K562 (cell line): Measurements from ENCODE around the gene MAMDC4. TPM values are rescaled to one million over a fixed set of nuclear protein-coding genes. Genes with fewer than 3 reads are reported as not detected.

Experiments
- ATAC-seq: fragments of 200-7000 bp; cut with Tn5 transposase; 3 replicates; pipeline ENCODE4 v1.9.1; 2020; ENCODE audit warnings: moderate library complexity
- BruUV-seq: library from RNA; stranded (reverse); fragments of 400-500 nt; replicated peaks from 2 replicates; lab custom pipeline; 2021; lab: Mats Ljungman, UMichigan
- CTCF ChIA-PET: fragments of 300-600 bp; formaldehyde crosslinking; extraction: SDS; loops from one replicate; lab custom pipeline; 2021; ENCODE audit warnings: low intra/inter-chr PET ratio; lab: Yijun Ruan, JAX
- POLR2A ChIA-PET: fragments of 300-600, 350-650 bp; sonication (Branson Sonifier 250); formaldehyde crosslinking; extraction: SDS; loops from one replicate; lab custom pipeline; 2021; ENCODE audit warnings: antibody characterized with exemption, inconsistent platforms; lab: Yijun Ruan, JAX
- DNase-seq, 4 experiments: peaks; one replicate each; pipeline versions ENCODE4 v3.0.0 to v3.0.0-alpha.2; 2011 to 2018; ENCODE audit warnings: low spot score in 3 of 4, mixed read lengths in 3 of 4; ENCODE audit errors: extremely low read depth in 1 of 4
- FAIRE-seq: peaks from 2 replicates; lab custom pipeline; 2011; peaks lifted over from hg19 to GRCh38; lab: Jason Lieb, UNC
- H2AFZ ChIP-seq: 2 replicates; pipeline ENCODE4 v1.6.0; 2011; ENCODE audit warnings: low read depth, low read length, control low read depth, inconsistent platforms
- H3K27ac ChIP-seq: fragments of 200-600 bp; 3 replicates; pipeline ENCODE4 v1.8.0; 2011; ENCODE audit warnings: low read depth, mild to moderate bottlenecking, control low read depth, inconsistent platforms, low read length, moderate library complexity, mixed read lengths; ENCODE audit errors: extremely low read depth
- H3K27me3 ChIP-seq, 2 experiments: fragments of 300-600 bp in 1 of 2; 2 replicates in 1 of 2; 3 replicates in 1 of 2; pipeline versions ENCODE4 v1.6.0 to v1.8.0; 2011; ENCODE audit warnings: inconsistent platforms in 2 of 2, low read length in 2 of 2, mild to moderate bottlenecking in 1 of 2, mixed read lengths in 1 of 2, moderate library complexity in 1 of 2; ENCODE audit not compliant: control insufficient read depth in 2 of 2, insufficient read depth in 2 of 2
- H3K36me3 ChIP-seq: fragments of 300-600 bp; 3 replicates; pipeline ENCODE4 v1.8.0; 2011; ENCODE audit warnings: mild to moderate bottlenecking, low read length, inconsistent platforms; ENCODE audit not compliant: control insufficient read depth, insufficient read depth
- H3K4me1 ChIP-seq, 2 experiments: fragments of 200-600 bp in 1 of 2; replicated peaks in 1 of 2; 2 replicates in 1 of 2; 3 replicates in 1 of 2; pipeline versions ENCODE4 v1.5.1 to v1.8.0; 2011; ENCODE audit warnings: inconsistent platforms in 2 of 2, low read length in 2 of 2, mild to moderate bottlenecking in 1 of 2, mixed read lengths in 1 of 2, moderate library complexity in 1 of 2; ENCODE audit not compliant: control insufficient read depth in 2 of 2, insufficient read depth in 2 of 2
- H3K4me2 ChIP-seq: 2 replicates; pipeline ENCODE4 v1.6.1; 2011; ENCODE audit warnings: low read length, control low read depth, inconsistent platforms, mixed read lengths; ENCODE audit not compliant: insufficient read depth
- H3K4me3 ChIP-seq: fragments of 200-600 bp; sonication (generic), shearing (Covaris generic); 2 replicates; pipeline ENCODE4 v1.5.1; 2016; ENCODE audit warnings: control low read depth, inconsistent platforms
- H3K79me2 ChIP-seq: fragments of 200-600 bp; 3 replicates; pipeline ENCODE4 v1.8.0; 2011; ENCODE audit warnings: low read length, inconsistent platforms; ENCODE audit not compliant: control insufficient read depth, insufficient read depth
- H3K9ac ChIP-seq, 2 experiments: 2 replicates each; pipeline versions ENCODE4 v1.6.0 to v1.6.1; 2011; ENCODE audit warnings: low read depth in 2 of 2, low read length in 2 of 2, control low read depth in 1 of 2, inconsistent platforms in 1 of 2, mild to moderate bottlenecking in 1 of 2, mixed read lengths in 1 of 2; ENCODE audit not compliant: insufficient read depth in 1 of 2
- H3K9me1 ChIP-seq: one replicate; pipeline ENCODE4 v1.6.0; 2011; ENCODE audit warnings: inconsistent platforms, mild to moderate bottlenecking, low read length, moderate library complexity; ENCODE audit not compliant: control insufficient read depth, insufficient read depth
- H3K9me3 ChIP-seq: replicated peaks from 2 replicates; pipeline ENCODE4 v1.5.1; 2011; ENCODE audit warnings: low read depth, low read length, inconsistent platforms; ENCODE audit not compliant: control insufficient read depth, insufficient read depth
- H4K20me1 ChIP-seq: replicated peaks from 2 replicates; pipeline ENCODE4 v1.6.1; 2011; ENCODE audit warnings: low read length, inconsistent platforms, mixed read lengths; ENCODE audit not compliant: control insufficient read depth, insufficient read depth
- JUND ChIP-seq, 2 experiments: IDR thresholded peaks; 2 replicates in 1 of 2; 3 replicates in 1 of 2; pipeline ENCODE4 v1.6.1; 2011; ENCODE audit warnings: borderline replicate concordance in 2 of 2, low read depth in 2 of 2, low read length in 2 of 2, improper control_type of control experiment in 1 of 2, missing biosample characterization in 1 of 2, missing genetic modification characterization in 1 of 2, missing genetic modification reagents in 1 of 2
- L3MBTL2 ChIP-seq: fragments of 450-650 bp; IDR thresholded peaks from 2 replicates; pipeline ENCODE4 v1.6.1; 2016; ENCODE audit warnings: mild to moderate bottlenecking, moderate library complexity
- WGBS: fragments of 100-300 bp; shearing (Covaris generic); methylation state at CpG from one replicate; pipeline ENCODE4 v1.1.6; 2016; ENCODE audit warnings: low coverage, mixed read lengths; ENCODE audit not compliant: insufficient coverage; ENCODE audit errors: missing lambda C conversion rate; 5-methylcytosine and 5-hydroxymethylcytosine counted together
- in situ Hi-C: fragments of 300-500 bp; cut with MboI; formaldehyde crosslinking; loops from 4 replicates; pipeline ENCODE4 v1.15.0; 2018; ENCODE audit warnings: inconsistent platforms, mixed read lengths
- intact Hi-C: fragments of 100-400 bp; cut with micrococcal nuclease; formaldehyde crosslinking; loops from 2 replicates; pipeline ENCODE4 v1.14.2; 2022
- polyA plus RNA-seq, 8 experiments: library from polyadenylated mRNA; depleted of rRNA in 4 of 8; stranded (reverse) in 5 of 8; unstranded in 3 of 8; fragments of >200 nt; fragmentation: Nextera tagmentation in 2 of 8; fragmentation: Illumina TruSeq in 1 of 8; extraction: Ambion mirVana in 2 of 8; extraction: Trizol in 1 of 8; gene quantifications; 2 replicates each; pipeline versions ENCODE4 v1.2.1 to v1.2.3, GENCODE V29; 2011 to 2014; ENCODE audit warnings: inconsistent platforms in 1 of 8, missing spikeins in 1 of 8
- total RNA-seq, 7 experiments: library from RNA; depleted of rRNA in 6 of 7; stranded (reverse); fragments of >200 nt in 6 of 7; fragmentation: Illumina TruSeq in 2 of 7; extraction: Trizol in 2 of 7; gene quantifications; 2 replicates each; pipeline versions ENCODE4 v1.2.1 to v1.2.3, GENCODE V29; 2011 to 2021; ENCODE audit warnings: low replicate concordance in 1 of 7
- TF ChIP-seq, protein P1 (sequence below), 2 experiments: fragments of 450-650 bp; formaldehyde crosslinking in 1 of 2; IDR thresholded peaks; 2 replicates each; pipeline versions ENCODE4 v1.4.0 to v1.6.1; 2014 to 2020; ENCODE audit warnings: mild to moderate bottlenecking in 2 of 2, borderline replicate concordance in 1 of 2, low read depth in 1 of 2
- TF ChIP-seq, protein P2 (sequence below): fragments of 200-800 bp; sonication (Bioruptor generic); IDR thresholded peaks from 2 replicates; pipeline ENCODE4 v1.6.1; 2017; ENCODE audit warnings: missing genetic modification characterization, missing compliant biosample characterization
- TF ChIP-seq, protein P3 (sequence below), 2 experiments: fragments of 450-650 bp; conservative IDR thresholded peaks; 2 replicates each; pipeline ENCODE4 v1.6.1; 2017; ENCODE audit warnings: mild to moderate bottlenecking in 2 of 2, moderate library complexity in 2 of 2

The MAMDC4 gene
- total and polyA plus RNA-seq, 9 of the 15 experiments (the other 6 are each of a cell fraction or from before 2014, with no cell fraction given), result 0.03 to 10.8 (median 1.5) TPM

DNA sequence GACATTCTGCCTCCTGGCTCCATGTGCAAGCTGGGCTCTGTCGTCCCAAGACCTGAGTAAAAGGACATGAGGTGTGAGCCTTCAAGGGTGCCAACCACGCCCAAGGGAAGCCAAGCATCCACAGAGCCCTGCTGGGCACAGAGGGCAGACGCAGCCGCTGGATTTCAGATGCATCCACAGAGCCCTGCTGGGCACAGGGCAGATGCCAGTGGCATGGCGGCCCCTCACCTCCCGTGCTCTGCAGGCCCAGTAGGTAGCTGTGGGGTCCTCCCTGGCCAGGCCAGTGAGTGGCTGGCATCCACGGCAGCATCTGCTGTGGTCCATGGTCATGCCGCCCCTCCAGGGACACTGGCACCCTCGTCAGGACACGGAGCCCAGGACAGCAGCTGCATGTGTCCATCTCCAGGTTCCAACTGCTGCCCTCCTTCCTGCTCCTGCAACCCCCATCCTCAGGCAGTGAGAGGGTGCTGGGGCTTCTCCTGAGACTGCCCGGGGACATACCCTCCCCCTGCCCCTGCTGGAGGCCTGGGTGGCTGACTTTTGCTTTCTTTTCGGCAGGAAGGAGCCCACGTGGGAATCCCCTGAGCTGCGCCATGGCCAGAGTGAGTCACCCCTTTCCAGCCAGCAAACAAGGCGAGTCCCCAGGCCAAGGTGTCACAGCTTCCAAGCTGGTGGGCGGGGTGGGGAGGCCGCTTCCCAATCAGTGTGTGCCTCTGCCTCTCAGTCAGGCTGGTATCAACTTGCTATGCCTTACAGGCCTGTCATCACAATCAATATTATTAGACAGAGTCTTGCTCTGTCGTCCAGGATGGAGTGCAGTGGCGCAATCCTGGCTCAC lies 30.2 kb downstream of the MAMDC4 start:
- Histone ChIP-seq H3K27me3 (no peaks in the 10 kb centered on the region), H3K4me2 (peak overlapping the region; percentile 56), H2AFZ (peak overlapping the region; percentile 66; the same call in 1 of the 2 replicates), H3K36me3 (peaks cover 6% of the 10 kb centered on the region; the same call in 1 of the 3 replicates), H3K9ac (peak overlapping the region; percentile 11 to 83; a peak in 2 of 4 replicates), H3K4me1 (peaks cover 21 to 53% of the 10 kb centered on the region in 2 experiments), H3K9me3 (no peaks in the 10 kb centered on the region), H3K4me3 (no peak overlapping the region), H3K27ac (peak overlapping the region; percentile 53; the same call in 1 of the 3 replicates), H3K79me2 (peaks cover 23% of the 10 kb centered on the region), H3K9me1 (peaks cover 2% of the 10 kb centered on the region), H4K20me1 (no peaks in the 10 kb centered on the region)
- CTCF ChIA-PET, result no interaction called here
- ATAC-seq (peak; percentile 37), FAIRE-seq (peak; percentile 91), DNase-seq (peak; percentile 58 to 87 (median 67))
- in situ Hi-C loops (no loop called here), intact Hi-C loops (no loop called here)
- POLR2A ChIA-PET, result interaction anchor here (0.6 to 2.2 kb wide), 12 partner anchors 10 to 155 kb away, joined by 3 to 15 read pairs (median 4); partner anchors contain the start of gene EDF1
- WGBS, result 26% methylated on average over 19 of the region's 19 CpGs
- no TSS peak for BruUV-seq
- TF ChIP-seq, protein P1, sequence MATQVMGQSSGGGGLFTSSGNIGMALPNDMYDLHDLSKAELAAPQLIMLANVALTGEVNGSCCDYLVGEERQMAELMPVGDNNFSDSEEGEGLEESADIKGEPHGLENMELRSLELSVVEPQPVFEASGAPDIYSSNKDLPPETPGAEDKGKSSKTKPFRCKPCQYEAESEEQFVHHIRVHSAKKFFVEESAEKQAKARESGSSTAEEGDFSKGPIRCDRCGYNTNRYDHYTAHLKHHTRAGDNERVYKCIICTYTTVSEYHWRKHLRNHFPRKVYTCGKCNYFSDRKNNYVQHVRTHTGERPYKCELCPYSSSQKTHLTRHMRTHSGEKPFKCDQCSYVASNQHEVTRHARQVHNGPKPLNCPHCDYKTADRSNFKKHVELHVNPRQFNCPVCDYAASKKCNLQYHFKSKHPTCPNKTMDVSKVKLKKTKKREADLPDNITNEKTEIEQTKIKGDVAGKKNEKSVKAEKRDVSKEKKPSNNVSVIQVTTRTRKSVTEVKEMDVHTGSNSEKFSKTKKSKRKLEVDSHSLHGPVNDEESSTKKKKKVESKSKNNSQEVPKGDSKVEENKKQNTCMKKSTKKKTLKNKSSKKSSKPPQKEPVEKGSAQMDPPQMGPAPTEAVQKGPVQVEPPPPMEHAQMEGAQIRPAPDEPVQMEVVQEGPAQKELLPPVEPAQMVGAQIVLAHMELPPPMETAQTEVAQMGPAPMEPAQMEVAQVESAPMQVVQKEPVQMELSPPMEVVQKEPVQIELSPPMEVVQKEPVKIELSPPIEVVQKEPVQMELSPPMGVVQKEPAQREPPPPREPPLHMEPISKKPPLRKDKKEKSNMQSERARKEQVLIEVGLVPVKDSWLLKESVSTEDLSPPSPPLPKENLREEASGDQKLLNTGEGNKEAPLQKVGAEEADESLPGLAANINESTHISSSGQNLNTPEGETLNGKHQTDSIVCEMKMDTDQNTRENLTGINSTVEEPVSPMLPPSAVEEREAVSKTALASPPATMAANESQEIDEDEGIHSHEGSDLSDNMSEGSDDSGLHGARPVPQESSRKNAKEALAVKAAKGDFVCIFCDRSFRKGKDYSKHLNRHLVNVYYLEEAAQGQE (IDR thresholded peaks at IDR 0.05; ENCODE audit: borderline replicate concordance), result peak; percentile 55
- TF ChIP-seq, protein P1 (CRISPR knock-in tag; IDR thresholded peaks at IDR 0.05; ENCODE audit: low read depth), result no peak
- TF ChIP-seq L3MBTL2, result peak; percentile 34; the same call in 1 of the 2 replicates
- TF ChIP-seq, protein P2, sequence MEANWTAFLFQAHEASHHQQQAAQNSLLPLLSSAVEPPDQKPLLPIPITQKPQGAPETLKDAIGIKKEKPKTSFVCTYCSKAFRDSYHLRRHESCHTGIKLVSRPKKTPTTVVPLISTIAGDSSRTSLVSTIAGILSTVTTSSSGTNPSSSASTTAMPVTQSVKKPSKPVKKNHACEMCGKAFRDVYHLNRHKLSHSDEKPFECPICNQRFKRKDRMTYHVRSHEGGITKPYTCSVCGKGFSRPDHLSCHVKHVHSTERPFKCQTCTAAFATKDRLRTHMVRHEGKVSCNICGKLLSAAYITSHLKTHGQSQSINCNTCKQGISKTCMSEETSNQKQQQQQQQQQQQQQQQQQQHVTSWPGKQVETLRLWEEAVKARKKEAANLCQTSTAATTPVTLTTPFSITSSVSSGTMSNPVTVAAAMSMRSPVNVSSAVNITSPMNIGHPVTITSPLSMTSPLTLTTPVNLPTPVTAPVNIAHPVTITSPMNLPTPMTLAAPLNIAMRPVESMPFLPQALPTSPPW (CRISPR knock-in tag), result peak; percentile 35; the same call in 1 of the 2 replicates
- TF ChIP-seq, protein P3, sequence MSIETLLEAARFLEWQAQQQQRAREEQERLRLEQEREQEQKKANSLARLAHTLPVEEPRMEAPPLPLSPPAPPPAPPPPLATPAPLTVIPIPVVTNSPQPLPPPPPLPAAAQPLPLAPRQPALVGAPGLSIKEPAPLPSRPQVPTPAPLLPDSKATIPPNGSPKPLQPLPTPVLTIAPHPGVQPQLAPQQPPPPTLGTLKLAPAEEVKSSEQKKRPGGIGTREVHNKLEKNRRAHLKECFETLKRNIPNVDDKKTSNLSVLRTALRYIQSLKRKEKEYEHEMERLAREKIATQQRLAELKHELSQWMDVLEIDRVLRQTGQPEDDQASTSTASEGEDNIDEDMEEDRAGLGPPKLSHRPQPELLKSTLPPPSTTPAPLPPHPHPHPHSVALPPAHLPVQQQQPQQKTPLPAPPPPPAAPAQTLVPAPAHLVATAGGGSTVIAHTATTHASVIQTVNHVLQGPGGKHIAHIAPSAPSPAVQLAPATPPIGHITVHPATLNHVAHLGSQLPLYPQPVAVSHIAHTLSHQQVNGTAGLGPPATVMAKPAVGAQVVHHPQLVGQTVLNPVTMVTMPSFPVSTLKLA (conservative IDR thresholded peaks at IDR 0.05), result peak; percentile 92 to 95
- TF ChIP-seq JUND (IDR thresholded peaks at IDR 0.05; ENCODE audit: borderline replicate concordance, low read depth, low read length), result peak; percentile 94
- TF ChIP-seq JUND (tag; IDR thresholded peaks at IDR 0.05; ENCODE audit: borderline replicate concordance, low read depth, low read length), result peak; percentile 86; the same call in 2 of the 3 replicates
